Neural cell (in vitro differentiated cells): ENCODE results near the gene COA5. TPM values are rescaled to one million over a fixed set of nuclear protein-coding genes. Genes with fewer than 3 reads are reported as not detected.

Source experiments
- H2AFZ ChIP-seq: fragments of 200-600, 300-800 bp; sonication (generic), shearing (Covaris generic); 2 replicates; pipeline ENCODE4 v1.6.0; 2014; ENCODE audit warnings: low read depth, mild to moderate bottlenecking, antibody characterized with exemption, low read length, moderate library complexity
- H3F3A ChIP-seq: fragments of 200-600 bp; shearing (Covaris generic); 2 replicates; pipeline ENCODE4 v1.6.1; 2016; ENCODE audit warnings: mild to moderate bottlenecking, moderate library complexity, mixed read lengths, antibody characterized with exemption, low read length; ENCODE audit not compliant: insufficient read depth, poor library complexity, severe bottlenecking
- H3K27ac ChIP-seq: fragments of 200-600, 300-800 bp; sonication (generic), shearing (Covaris generic); 2 replicates; pipeline ENCODE4 v1.5.1; 2014; ENCODE audit warnings: mild to moderate bottlenecking, low read length, moderate library complexity
- H3K27me3 ChIP-seq: fragments of 300-800, 200-600 bp; sonication (generic), shearing (Covaris generic); 2 replicates; pipeline ENCODE4 v1.6.0; 2014; ENCODE audit warnings: mild to moderate bottlenecking, low read depth, low read length, moderate library complexity; ENCODE audit not compliant: insufficient read depth
- H3K36me3 ChIP-seq: fragments of 300-800, 200-600 bp; sonication (generic), shearing (Covaris generic); 2 replicates; pipeline ENCODE4 v1.5.1; 2014; ENCODE audit warnings: mild to moderate bottlenecking, antibody characterized with exemption, low read length, moderate library complexity; ENCODE audit not compliant: insufficient read depth
- H3K4me2 ChIP-seq: fragments of 300-800, 200-600 bp; sonication (generic), shearing (Covaris generic); 2 replicates; pipeline ENCODE4 v1.6.0; 2014; ENCODE audit warnings: mild to moderate bottlenecking, low read length
- H3K4me3 ChIP-seq: fragments of 300-800, 200-600 bp; sonication (generic), shearing (Covaris generic); 2 replicates; pipeline ENCODE4 v1.5.1; 2014; ENCODE audit warnings: mild to moderate bottlenecking, low read length, moderate library complexity
- H3K79me2 ChIP-seq: fragments of 200-600 bp; shearing (Covaris generic); replicated peaks from 2 replicates; pipeline ENCODE4 v1.6.0; 2014; ENCODE audit warnings: mild to moderate bottlenecking, low read length, moderate library complexity; ENCODE audit not compliant: insufficient read depth
- H3K9ac ChIP-seq: fragments of 300-800, 200-600 bp; sonication (generic), shearing (Covaris generic); 2 replicates; pipeline ENCODE4 v1.6.1; 2016; ENCODE audit warnings: mild to moderate bottlenecking, low read length, mixed read lengths
- H3K9me2 ChIP-seq: fragments of 200-600 bp; shearing (Covaris generic); 2 replicates; pipeline ENCODE4 v1.6.1; 2016; ENCODE audit warnings: mild to moderate bottlenecking, low read length, mixed read lengths; ENCODE audit not compliant: insufficient read depth
- H3K9me3 ChIP-seq: fragments of 200-600, 300-800 bp; sonication (generic), shearing (Covaris generic); 2 replicates; pipeline ENCODE4 v1.6.1; 2016; ENCODE audit warnings: mild to moderate bottlenecking, mixed run types, low read length, moderate library complexity, mixed read lengths
- H4K20me1 ChIP-seq: fragments of 200-600 bp; shearing (Covaris generic); 2 replicates; pipeline ENCODE4 v1.6.1; 2016; ENCODE audit warnings: mild to moderate bottlenecking, mixed run types; ENCODE audit not compliant: insufficient read depth
- CTCF ChIP-seq: fragments of 450-650 bp; IDR thresholded peaks from 2 replicates; pipeline ENCODE4 v1.5.1; 2014; ENCODE audit warnings: antibody characterized with exemption, mild to moderate bottlenecking, moderate library complexity; ENCODE audit not compliant: poor library complexity, severe bottlenecking
- EP300 ChIP-seq: fragments of 450-650 bp; conservative IDR thresholded peaks from 2 replicates; pipeline ENCODE4 v1.6.1; 2014; ENCODE audit warnings: antibody characterized with exemption, mild to moderate bottlenecking, moderate library complexity; ENCODE audit not compliant: poor library complexity, severe bottlenecking
- EZH2 ChIP-seq: fragments of 200-600, 300-800 bp; shearing (Covaris generic), sonication (generic); IDR thresholded peaks from 2 replicates; pipeline ENCODE4 v1.6.1; 2014; ENCODE audit warnings: antibody characterized with exemption, low read length, borderline replicate concordance, mild to moderate bottlenecking; ENCODE audit not compliant: insufficient read depth, poor library complexity, severe bottlenecking
- MXI1 ChIP-seq: fragments of 450-650 bp; conservative IDR thresholded peaks from 2 replicates; pipeline ENCODE4 v1.6.1; 2014; ENCODE audit warnings: antibody characterized with exemption, mild to moderate bottlenecking; ENCODE audit not compliant: poor library complexity, severe bottlenecking
- POLR2AphosphoS5 ChIP-seq: IDR thresholded peaks from 2 replicates; pipeline ENCODE4 v1.6.1; 2012
- RAD21 ChIP-seq: fragments of 450-650 bp; conservative IDR thresholded peaks from 2 replicates; pipeline ENCODE4 v1.6.1; 2014; ENCODE audit warnings: antibody characterized with exemption, mild to moderate bottlenecking, moderate library complexity
- SMC3 ChIP-seq: fragments of 450-650 bp; conservative IDR thresholded peaks from 2 replicates; pipeline ENCODE4 v1.6.1; 2014; ENCODE audit warnings: antibody characterized with exemption, mild to moderate bottlenecking, moderate library complexity; ENCODE audit not compliant: poor library complexity
- TAF1 ChIP-seq: IDR thresholded peaks from 2 replicates; pipeline ENCODE4 v1.6.1; 2012; ENCODE audit warnings: low read depth
- polyA plus RNA-seq: library from polyadenylated mRNA; depleted of rRNA; stranded (reverse); fragments of >200 nt; gene quantifications from 2 replicates; pipeline ENCODE4 v1.2.3, GENCODE V29; 2014
- TF ChIP-seq, protein P1 (sequence below): IDR thresholded peaks from 2 replicates; pipeline ENCODE4 v1.6.1; 2012; ENCODE audit warnings: borderline replicate concordance

Gene COA5
- polyA plus RNA-seq, 1 donor from 2014 or later = 160 TPM

- Histone ChIP-seq H3K79me2 (peaks cover 56% of the 10 kb centered on the region), H3K4me3 (peak overlapping the region; percentile 86), H3K27ac (peak overlapping the region; percentile 94)
These were observed 1.2 kb downstream of the COA5 start for GRCh38 chr2:98607104-98607503.

DNA sequence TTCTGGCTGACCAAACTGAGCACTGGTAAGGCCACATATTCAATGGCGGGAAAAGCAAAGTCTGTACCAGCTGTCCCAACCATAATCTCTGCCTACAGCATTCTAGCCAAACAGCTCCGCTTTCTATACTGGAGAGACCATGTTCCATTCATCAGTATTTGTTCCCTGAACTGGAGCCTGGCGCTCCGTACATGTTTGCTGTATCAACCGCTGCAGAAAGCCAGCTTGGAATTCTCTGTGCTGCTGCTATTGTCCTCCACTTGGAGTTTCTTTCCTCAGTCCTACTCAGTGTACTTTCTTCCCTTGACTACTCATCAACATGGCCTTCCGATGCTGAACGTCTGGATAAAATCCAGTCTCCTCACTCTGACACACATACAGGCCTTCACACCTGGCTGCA, 1.9 kb downstream of the COA5 start:
- Histone ChIP-seq H3K4me2 (no peak overlapping the region), H3K9ac (no peak overlapping the region)

More at GRCh38 chr2:98607104-98607503, 1.2 kb downstream of the COA5 start:
- Histone ChIP-seq H3F3A (no peaks in the 10 kb centered on the region), H3K27me3 (no peaks in the 10 kb centered on the region), H2AFZ (no peak overlapping the region), H3K9me3 (no peaks in the 10 kb centered on the region), H3K36me3 (no peaks in the 10 kb centered on the region), H3K9me2 (no peaks in the 10 kb centered on the region), H3K4me2 (peak overlapping the region; percentile 57), H4K20me1 (no peaks in the 10 kb centered on the region), H3K9ac (peak overlapping the region; percentile 96)
- TF ChIP-seq, protein P1, sequence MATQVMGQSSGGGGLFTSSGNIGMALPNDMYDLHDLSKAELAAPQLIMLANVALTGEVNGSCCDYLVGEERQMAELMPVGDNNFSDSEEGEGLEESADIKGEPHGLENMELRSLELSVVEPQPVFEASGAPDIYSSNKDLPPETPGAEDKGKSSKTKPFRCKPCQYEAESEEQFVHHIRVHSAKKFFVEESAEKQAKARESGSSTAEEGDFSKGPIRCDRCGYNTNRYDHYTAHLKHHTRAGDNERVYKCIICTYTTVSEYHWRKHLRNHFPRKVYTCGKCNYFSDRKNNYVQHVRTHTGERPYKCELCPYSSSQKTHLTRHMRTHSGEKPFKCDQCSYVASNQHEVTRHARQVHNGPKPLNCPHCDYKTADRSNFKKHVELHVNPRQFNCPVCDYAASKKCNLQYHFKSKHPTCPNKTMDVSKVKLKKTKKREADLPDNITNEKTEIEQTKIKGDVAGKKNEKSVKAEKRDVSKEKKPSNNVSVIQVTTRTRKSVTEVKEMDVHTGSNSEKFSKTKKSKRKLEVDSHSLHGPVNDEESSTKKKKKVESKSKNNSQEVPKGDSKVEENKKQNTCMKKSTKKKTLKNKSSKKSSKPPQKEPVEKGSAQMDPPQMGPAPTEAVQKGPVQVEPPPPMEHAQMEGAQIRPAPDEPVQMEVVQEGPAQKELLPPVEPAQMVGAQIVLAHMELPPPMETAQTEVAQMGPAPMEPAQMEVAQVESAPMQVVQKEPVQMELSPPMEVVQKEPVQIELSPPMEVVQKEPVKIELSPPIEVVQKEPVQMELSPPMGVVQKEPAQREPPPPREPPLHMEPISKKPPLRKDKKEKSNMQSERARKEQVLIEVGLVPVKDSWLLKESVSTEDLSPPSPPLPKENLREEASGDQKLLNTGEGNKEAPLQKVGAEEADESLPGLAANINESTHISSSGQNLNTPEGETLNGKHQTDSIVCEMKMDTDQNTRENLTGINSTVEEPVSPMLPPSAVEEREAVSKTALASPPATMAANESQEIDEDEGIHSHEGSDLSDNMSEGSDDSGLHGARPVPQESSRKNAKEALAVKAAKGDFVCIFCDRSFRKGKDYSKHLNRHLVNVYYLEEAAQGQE = no peak
- no peak for TF ChIP-seq POLR2AphosphoS5
- TF ChIP-seq EP300 = no peak
- no peak for TF ChIP-seq RAD21

More for the DNA sequence above, 1.9 kb downstream of the COA5 start:
- H3F3A ChIP-seq = no peaks in the 10 kb centered on the region
- H2AFZ ChIP-seq = no peak overlapping the region
- H3K9me2 ChIP-seq = no peaks in the 10 kb centered on the region
- no peak overlapping the region for H3K27ac ChIP-seq
- H3K4me3 ChIP-seq = peak overlapping the region; percentile 86
- H3K9me3 ChIP-seq = no peaks in the 10 kb centered on the region
- no peaks in the 10 kb centered on the region for H4K20me1 ChIP-seq
- no peaks in the 10 kb centered on the region for H3K36me3 ChIP-seq
- peaks cover 54% of the 10 kb centered on the region for H3K79me2 ChIP-seq
- TF ChIP-seq SMC3 (no peak), EP300 (no peak), RAD21 (no peak), POLR2AphosphoS5 (no peak), MXI1 (no peak), EZH2 (no peak), TAF1 (no peak), CTCF (no peak)
- TF ChIP-seq, protein P1 = no peak
- H3K27me3 ChIP-seq = no peaks in the 10 kb centered on the region
